K562 (cell line): ENCODE data around the gene ZNF438. TPM values are rescaled to one million over a fixed set of nuclear protein-coding genes. Genes with fewer than 3 reads are reported as not detected.

Source experiments
- ATAC-seq: fragments of 200-7000 bp; cut with Tn5 transposase; 3 replicates; pipeline ENCODE4 v1.9.1; 2020; ENCODE audit warnings: moderate library complexity
- BruUV-seq: library from RNA; stranded (reverse); fragments of 400-500 nt; replicated peaks from 2 replicates; lab custom pipeline; 2021; lab: Mats Ljungman, UMichigan
- CTCF ChIA-PET: fragments of 300-600 bp; formaldehyde crosslinking; extraction: SDS; loops from one replicate; lab custom pipeline; 2021; ENCODE audit warnings: low intra/inter-chr PET ratio; lab: Yijun Ruan, JAX
- POLR2A ChIA-PET: fragments of 300-600, 350-650 bp; sonication (Branson Sonifier 250); formaldehyde crosslinking; extraction: SDS; loops from one replicate; lab custom pipeline; 2021; ENCODE audit warnings: antibody characterized with exemption, inconsistent platforms; lab: Yijun Ruan, JAX
- DNase-seq, 4 experiments: peaks; one replicate each; pipeline versions ENCODE4 v3.0.0 to v3.0.0-alpha.2; 2011 to 2018; ENCODE audit warnings: low spot score in 3 of 4, mixed read lengths in 3 of 4; ENCODE audit errors: extremely low read depth in 1 of 4
- FAIRE-seq: peaks from 2 replicates; lab custom pipeline; 2011; peaks lifted over from hg19 to GRCh38; lab: Jason Lieb, UNC
- H2AFZ ChIP-seq: 2 replicates; pipeline ENCODE4 v1.6.0; 2011; ENCODE audit warnings: low read depth, low read length, control low read depth, inconsistent platforms
- H3K27ac ChIP-seq: fragments of 200-600 bp; 3 replicates; pipeline ENCODE4 v1.8.0; 2011; ENCODE audit warnings: low read depth, mild to moderate bottlenecking, control low read depth, inconsistent platforms, low read length, moderate library complexity, mixed read lengths; ENCODE audit errors: extremely low read depth
- H3K27me3 ChIP-seq, 2 experiments: fragments of 300-600 bp in 1 of 2; 2 replicates in 1 of 2; 3 replicates in 1 of 2; pipeline versions ENCODE4 v1.6.0 to v1.8.0; 2011; ENCODE audit warnings: inconsistent platforms in 2 of 2, low read length in 2 of 2, mild to moderate bottlenecking in 1 of 2, mixed read lengths in 1 of 2, moderate library complexity in 1 of 2; ENCODE audit not compliant: control insufficient read depth in 2 of 2, insufficient read depth in 2 of 2
- H3K36me3 ChIP-seq: fragments of 300-600 bp; 3 replicates; pipeline ENCODE4 v1.8.0; 2011; ENCODE audit warnings: mild to moderate bottlenecking, low read length, inconsistent platforms; ENCODE audit not compliant: control insufficient read depth, insufficient read depth
- H3K4me1 ChIP-seq, 2 experiments: fragments of 200-600 bp in 1 of 2; replicated peaks in 1 of 2; 2 replicates in 1 of 2; 3 replicates in 1 of 2; pipeline versions ENCODE4 v1.5.1 to v1.8.0; 2011; ENCODE audit warnings: inconsistent platforms in 2 of 2, low read length in 2 of 2, mild to moderate bottlenecking in 1 of 2, mixed read lengths in 1 of 2, moderate library complexity in 1 of 2; ENCODE audit not compliant: control insufficient read depth in 2 of 2, insufficient read depth in 2 of 2
- H3K4me2 ChIP-seq: 2 replicates; pipeline ENCODE4 v1.6.1; 2011; ENCODE audit warnings: low read length, control low read depth, inconsistent platforms, mixed read lengths; ENCODE audit not compliant: insufficient read depth
- H3K4me3 ChIP-seq: fragments of 200-600 bp; sonication (generic), shearing (Covaris generic); 2 replicates; pipeline ENCODE4 v1.5.1; 2016; ENCODE audit warnings: control low read depth, inconsistent platforms
- H3K79me2 ChIP-seq: fragments of 200-600 bp; 3 replicates; pipeline ENCODE4 v1.8.0; 2011; ENCODE audit warnings: low read length, inconsistent platforms; ENCODE audit not compliant: control insufficient read depth, insufficient read depth
- H3K9ac ChIP-seq, 2 experiments: 2 replicates each; pipeline versions ENCODE4 v1.6.0 to v1.6.1; 2011; ENCODE audit warnings: low read depth in 2 of 2, low read length in 2 of 2, control low read depth in 1 of 2, inconsistent platforms in 1 of 2, mild to moderate bottlenecking in 1 of 2, mixed read lengths in 1 of 2; ENCODE audit not compliant: insufficient read depth in 1 of 2
- H3K9me1 ChIP-seq: one replicate; pipeline ENCODE4 v1.6.0; 2011; ENCODE audit warnings: inconsistent platforms, mild to moderate bottlenecking, low read length, moderate library complexity; ENCODE audit not compliant: control insufficient read depth, insufficient read depth
- H3K9me3 ChIP-seq: replicated peaks from 2 replicates; pipeline ENCODE4 v1.5.1; 2011; ENCODE audit warnings: low read depth, low read length, inconsistent platforms; ENCODE audit not compliant: control insufficient read depth, insufficient read depth
- H4K20me1 ChIP-seq: replicated peaks from 2 replicates; pipeline ENCODE4 v1.6.1; 2011; ENCODE audit warnings: low read length, inconsistent platforms, mixed read lengths; ENCODE audit not compliant: control insufficient read depth, insufficient read depth
- CBX1 ChIP-seq: sonication (generic); IDR thresholded peaks from 2 replicates; pipeline ENCODE4 v1.6.1; 2016; ENCODE audit warnings: antibody characterized with exemption, low read depth, mild to moderate bottlenecking
- SUPT5H ChIP-seq: fragments of 450-650 bp; IDR thresholded peaks from 2 replicates; pipeline ENCODE4 v1.6.1; 2016
- ZFP1 ChIP-seq: fragments of 450-650 bp; formaldehyde crosslinking; IDR thresholded peaks from 2 replicates; pipeline ENCODE4 v1.4.0; 2020; ENCODE audit warnings: mild to moderate bottlenecking, mixed read lengths
- ZNF583 ChIP-seq: fragments of 250-450 bp; sonication (Bioruptor Pico); IDR thresholded peaks from 2 replicates; pipeline ENCODE4 v1.4.0; 2020
- WGBS: fragments of 100-300 bp; shearing (Covaris generic); methylation state at CpG from one replicate; pipeline ENCODE4 v1.1.6; 2016; ENCODE audit warnings: low coverage, mixed read lengths; ENCODE audit not compliant: insufficient coverage; ENCODE audit errors: missing lambda C conversion rate; 5-methylcytosine and 5-hydroxymethylcytosine counted together
- in situ Hi-C: fragments of 300-500 bp; cut with MboI; formaldehyde crosslinking; loops from 4 replicates; pipeline ENCODE4 v1.15.0; 2018; ENCODE audit warnings: inconsistent platforms, mixed read lengths
- intact Hi-C: fragments of 100-400 bp; cut with micrococcal nuclease; formaldehyde crosslinking; loops from 2 replicates; pipeline ENCODE4 v1.14.2; 2022
- polyA plus RNA-seq, 8 experiments: library from polyadenylated mRNA; depleted of rRNA in 4 of 8; stranded (reverse) in 5 of 8; unstranded in 3 of 8; fragments of >200 nt; fragmentation: Nextera tagmentation in 2 of 8; fragmentation: Illumina TruSeq in 1 of 8; extraction: Ambion mirVana in 2 of 8; extraction: Trizol in 1 of 8; gene quantifications; 2 replicates each; pipeline versions ENCODE4 v1.2.1 to v1.2.3, GENCODE V29; 2011 to 2014; ENCODE audit warnings: inconsistent platforms in 1 of 8, missing spikeins in 1 of 8
- total RNA-seq, 7 experiments: library from RNA; depleted of rRNA in 6 of 7; stranded (reverse); fragments of >200 nt in 6 of 7; fragmentation: Illumina TruSeq in 2 of 7; extraction: Trizol in 2 of 7; gene quantifications; 2 replicates each; pipeline versions ENCODE4 v1.2.1 to v1.2.3, GENCODE V29; 2011 to 2021; ENCODE audit warnings: low replicate concordance in 1 of 7
- TF ChIP-seq, protein P1 (sequence below): fragments of 450-650 bp; IDR thresholded peaks from 2 replicates; pipeline ENCODE4 v1.6.1; 2016; ENCODE audit warnings: low read depth
- TF ChIP-seq, protein P2 (sequence below): IDR thresholded peaks from 2 replicates; pipeline ENCODE4 v1.6.1; 2014; ENCODE audit warnings: antibody characterized with exemption

The ZNF438 gene
- total and polyA plus RNA-seq, 9 of the 15 experiments (the other 6 are each of a cell fraction or from before 2014, with no cell fraction given): 0.45 to 1.5 (median 0.91) TPM

GRCh38 chr10:30834153-30834552, 197.5 kb downstream of the ZNF438 start:
- H3K79me2 ChIP-seq: no peaks in the 10 kb centered on the region
- no peak overlapping the region for H3K9ac ChIP-seq
- no peak overlapping the region for H3K27ac ChIP-seq
- no peaks in the 10 kb centered on the region for H3K9me3 ChIP-seq
- H3K36me3 ChIP-seq: no peaks in the 10 kb centered on the region
- BruUV-seq: no TSS peak
- 0% methylated on average over 4 of the region's 4 CpGs for WGBS
- H3K4me1 ChIP-seq: peaks cover 0 to 1% of the 10 kb centered on the region in 2 experiments; a peak in 3 of 5 replicates
- in situ Hi-C loops: no loop called here
- H3K9me1 ChIP-seq: peaks cover 4% of the 10 kb centered on the region
- H3K4me3 ChIP-seq: no peak overlapping the region
- FAIRE-seq (no peak), DNase-seq (no peak), ATAC-seq (no peak)
- no peak for TF ChIP-seq ZFP1 (CRISPR knock-in tag)
- TF ChIP-seq SUPT5H: no peak
- POLR2A ChIA-PET: interaction anchor here (1.0 to 1.6 kb wide), 2 partner anchors 13 to 15 kb away, joined by 3 to 5 read pairs; no protein-coding TSS in a partner anchor
- intact Hi-C loops: no loop called here
- H2AFZ ChIP-seq: no peak overlapping the region
- no peak overlapping the region for H3K4me2 ChIP-seq
- no peaks in the 10 kb centered on the region for H4K20me1 ChIP-seq
- H3K27me3 ChIP-seq: peaks cover 8 to 41% of the 10 kb centered on the region in 2 experiments; a peak in 4 of 5 replicates
- CTCF ChIA-PET: interaction anchor here (0.7 kb wide), 1 partner anchor 52 kb away, joined by 3 read pairs; no protein-coding TSS in a partner anchor

DNA sequence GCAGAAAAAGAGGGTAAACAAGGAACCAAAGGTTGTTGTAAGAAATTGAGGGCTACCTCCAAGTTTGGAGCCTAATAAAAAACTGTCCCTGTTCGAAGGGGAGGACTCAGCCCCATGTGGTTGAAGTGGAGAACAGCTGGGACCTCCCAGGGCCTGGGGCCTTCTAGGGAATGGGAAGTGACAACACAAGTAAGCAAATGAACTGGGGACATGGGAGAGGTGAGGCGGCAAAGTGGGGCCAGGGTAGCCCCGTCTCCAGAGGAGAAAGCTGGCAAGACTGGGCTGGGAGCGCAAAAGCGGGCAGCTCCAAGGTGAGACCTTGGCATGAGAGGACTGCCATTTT, 198.1 kb downstream of the ZNF438 start:
- Histone ChIP-seq H3K4me1 (peaks cover 0 to 5% of the 10 kb centered on the region in 2 experiments; a peak in 3 of 5 replicates), H4K20me1 (no peaks in the 10 kb centered on the region), H3K27me3 (peaks cover 8 to 41% of the 10 kb centered on the region in 2 experiments; a peak in 4 of 5 replicates), H2AFZ (no peak overlapping the region), H3K79me2 (no peaks in the 10 kb centered on the region), H3K27ac (no peak overlapping the region), H3K9ac (no peak overlapping the region), H3K4me2 (no peak overlapping the region), H3K9me1 (peaks cover 4% of the 10 kb centered on the region), H3K9me3 (no peaks in the 10 kb centered on the region; the same call in 1 of the 2 replicates), H3K4me3 (no peak overlapping the region), H3K36me3 (no peaks in the 10 kb centered on the region)
- in situ Hi-C loops: no loop called here
- intact Hi-C loops: no loop called here
- ATAC-seq (no peak), DNase-seq (no peak), FAIRE-seq (no peak)
- ChIA-PET POLR2A (interaction anchor here (0.6 to 1.6 kb wide), 2 partner anchors 15 to 919 kb away, joined by 3 to 5 read pairs; no protein-coding TSS in a partner anchor), CTCF (interaction anchor here (0.7 kb wide), 1 partner anchor 51 kb away, joined by 3 read pairs; no protein-coding TSS in a partner anchor)
- BruUV-seq: no TSS peak
- 0% methylated on average over 5 of the region's 5 CpGs for WGBS
- TF ChIP-seq, protein P1, sequence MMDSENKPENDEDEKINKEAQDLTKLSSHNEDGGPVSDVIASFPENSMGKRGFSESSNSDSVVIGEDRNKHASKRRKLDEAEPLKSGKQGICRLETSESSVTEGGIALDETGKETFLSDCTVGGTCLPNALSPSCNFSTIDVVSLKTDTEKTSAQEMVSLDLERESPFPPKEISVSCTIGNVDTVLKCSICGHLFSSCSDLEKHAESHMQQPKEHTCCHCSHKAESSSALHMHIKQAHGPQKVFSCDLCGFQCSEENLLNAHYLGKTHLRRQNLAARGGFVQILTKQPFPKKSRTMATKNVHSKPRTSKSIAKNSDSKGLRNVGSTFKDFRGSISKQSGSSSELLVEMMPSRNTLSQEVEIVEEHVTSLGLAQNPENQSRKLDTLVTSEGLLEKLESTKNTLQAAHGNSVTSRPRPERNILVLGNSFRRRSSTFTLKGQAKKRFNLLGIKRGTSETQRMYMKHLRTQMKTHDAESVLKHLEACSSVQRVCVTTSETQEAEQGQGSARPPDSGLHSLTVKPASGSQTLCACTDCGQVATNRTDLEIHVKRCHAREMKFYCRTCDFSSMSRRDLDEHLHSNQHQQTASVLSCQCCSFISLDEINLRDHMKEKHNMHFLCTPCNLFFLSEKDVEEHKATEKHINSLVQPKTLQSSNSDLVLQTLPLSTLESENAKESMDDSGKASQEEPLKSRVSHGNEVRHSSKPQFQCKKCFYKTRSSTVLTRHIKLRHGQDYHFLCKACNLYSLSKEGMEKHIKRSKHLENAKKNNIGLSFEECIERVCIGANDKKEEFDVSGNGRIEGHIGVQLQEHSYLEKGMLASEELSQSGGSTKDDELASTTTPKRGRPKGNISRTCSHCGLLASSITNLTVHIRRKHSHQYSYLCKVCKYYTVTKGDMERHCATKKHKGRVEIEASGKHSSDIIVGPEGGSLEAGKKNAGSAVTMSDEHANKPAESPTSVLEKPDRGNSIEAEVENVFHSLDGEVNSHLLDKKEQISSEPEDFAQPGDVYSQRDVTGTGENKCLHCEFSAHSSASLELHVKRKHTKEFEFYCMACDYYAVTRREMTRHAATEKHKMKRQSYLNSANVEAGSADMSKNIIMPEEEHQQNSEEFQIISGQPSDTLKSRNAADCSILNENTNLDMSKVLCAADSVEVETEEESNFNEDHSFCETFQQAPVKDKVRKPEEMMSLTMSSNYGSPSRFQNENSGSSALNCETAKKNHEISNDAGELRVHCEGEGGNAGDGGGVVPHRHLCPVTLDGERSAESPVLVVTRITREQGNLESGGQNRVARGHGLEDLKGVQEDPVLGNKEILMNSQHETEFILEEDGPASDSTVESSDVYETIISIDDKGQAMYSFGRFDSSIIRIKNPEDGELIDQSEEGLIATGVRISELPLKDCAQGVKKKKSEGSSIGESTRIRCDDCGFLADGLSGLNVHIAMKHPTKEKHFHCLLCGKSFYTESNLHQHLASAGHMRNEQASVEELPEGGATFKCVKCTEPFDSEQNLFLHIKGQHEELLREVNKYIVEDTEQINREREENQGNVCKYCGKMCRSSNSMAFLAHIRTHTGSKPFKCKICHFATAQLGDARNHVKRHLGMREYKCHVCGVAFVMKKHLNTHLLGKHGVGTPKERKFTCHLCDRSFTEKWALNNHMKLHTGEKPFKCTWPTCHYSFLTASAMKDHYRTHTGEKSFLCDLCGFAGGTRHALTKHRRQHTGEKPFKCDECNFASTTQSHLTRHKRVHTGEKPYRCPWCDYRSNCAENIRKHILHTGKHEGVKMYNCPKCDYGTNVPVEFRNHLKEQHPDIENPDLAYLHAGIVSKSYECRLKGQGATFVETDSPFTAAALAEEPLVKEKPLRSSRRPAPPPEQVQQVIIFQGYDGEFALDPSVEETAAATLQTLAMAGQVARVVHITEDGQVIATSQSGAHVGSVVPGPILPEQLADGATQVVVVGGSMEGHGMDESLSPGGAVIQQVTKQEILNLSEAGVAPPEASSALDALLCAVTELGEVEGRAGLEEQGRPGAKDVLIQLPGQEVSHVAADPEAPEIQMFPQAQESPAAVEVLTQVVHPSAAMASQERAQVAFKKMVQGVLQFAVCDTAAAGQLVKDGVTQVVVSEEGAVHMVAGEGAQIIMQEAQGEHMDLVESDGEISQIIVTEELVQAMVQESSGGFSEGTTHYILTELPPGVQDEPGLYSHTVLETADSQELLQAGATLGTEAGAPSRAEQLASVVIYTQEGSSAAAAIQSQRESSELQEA: no peak
- TF ChIP-seq CBX1: no peak
- TF ChIP-seq, protein P2, sequence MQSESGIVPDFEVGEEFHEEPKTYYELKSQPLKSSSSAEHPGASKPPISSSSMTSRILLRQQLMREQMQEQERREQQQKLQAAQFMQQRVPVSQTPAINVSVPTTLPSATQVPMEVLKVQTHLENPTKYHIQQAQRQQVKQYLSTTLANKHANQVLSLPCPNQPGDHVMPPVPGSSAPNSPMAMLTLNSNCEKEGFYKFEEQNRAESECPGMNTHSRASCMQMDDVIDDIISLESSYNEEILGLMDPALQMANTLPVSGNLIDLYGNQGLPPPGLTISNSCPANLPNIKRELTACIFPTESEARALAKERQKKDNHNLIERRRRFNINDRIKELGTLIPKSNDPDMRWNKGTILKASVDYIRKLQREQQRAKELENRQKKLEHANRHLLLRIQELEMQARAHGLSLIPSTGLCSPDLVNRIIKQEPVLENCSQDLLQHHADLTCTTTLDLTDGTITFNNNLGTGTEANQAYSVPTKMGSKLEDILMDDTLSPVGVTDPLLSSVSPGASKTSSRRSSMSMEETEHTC: no peak
- no peak for TF ChIP-seq ZNF583 (CRISPR knock-in tag)
